ENCODE measurements around the gene TIMM23.

The TIMM23 gene

DNA sequence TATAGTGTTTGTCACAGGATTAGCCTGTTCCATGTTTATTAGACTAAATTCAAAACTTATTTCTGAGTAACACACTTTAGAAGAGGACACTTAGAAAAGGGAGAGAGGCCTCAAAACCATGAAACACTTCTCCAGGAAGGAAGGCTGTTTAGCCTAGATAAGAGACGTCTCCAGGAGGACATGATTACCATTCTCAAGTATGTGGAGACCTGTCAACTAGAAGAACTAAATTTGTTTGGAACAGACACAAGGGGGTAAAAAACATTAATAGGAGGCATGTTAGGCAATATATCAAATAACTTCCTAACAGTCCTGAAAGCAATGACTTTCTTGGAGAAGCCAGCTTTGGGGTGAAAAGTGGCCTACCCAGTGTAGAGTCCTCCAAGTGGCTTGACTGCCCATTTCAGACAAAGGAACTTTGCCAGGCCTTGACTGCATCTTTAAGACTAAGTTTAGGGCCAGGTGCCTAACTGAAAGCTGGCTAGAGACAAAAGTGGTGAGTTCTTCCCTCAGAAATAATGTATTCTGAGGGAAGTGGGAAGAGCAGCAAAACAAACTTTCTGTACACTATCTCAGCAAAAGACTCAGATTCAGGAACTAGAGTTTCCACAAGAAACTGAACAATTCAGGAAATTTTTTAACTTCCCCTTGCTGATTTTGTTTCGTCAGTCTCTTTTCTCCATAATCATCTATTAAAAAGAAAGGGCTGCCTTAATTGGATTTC is 46.3 kb downstream of the TIMM23 start:
- H3K4me3 ChIP-seq (IDR thresholded peaks at IDR 0.05; ENCODE audit: insufficient read depth, low read depth, low read length): no peak overlapping the region
- peaks cover 83% of the 10 kb centered on the region for H3K79me2 ChIP-seq (ENCODE audit: insufficient read depth, low read depth)
- H4K20me1 ChIP-seq (ENCODE audit: insufficient read depth): peaks cover 5% of the 10 kb centered on the region; the same call in 1 of the 2 replicates
- no peak overlapping the region for H3K9ac ChIP-seq
- peaks cover 7% of the 10 kb centered on the region; the same call in 1 of the 2 replicates for H3K36me3 ChIP-seq (ENCODE audit: insufficient read depth)
- no peaks in the 10 kb centered on the region for H3K27me3 ChIP-seq (ENCODE audit: insufficient read depth, low read depth)
- no peak overlapping the region for H3K4me2 ChIP-seq
- TF ChIP-seq, protein P1, sequence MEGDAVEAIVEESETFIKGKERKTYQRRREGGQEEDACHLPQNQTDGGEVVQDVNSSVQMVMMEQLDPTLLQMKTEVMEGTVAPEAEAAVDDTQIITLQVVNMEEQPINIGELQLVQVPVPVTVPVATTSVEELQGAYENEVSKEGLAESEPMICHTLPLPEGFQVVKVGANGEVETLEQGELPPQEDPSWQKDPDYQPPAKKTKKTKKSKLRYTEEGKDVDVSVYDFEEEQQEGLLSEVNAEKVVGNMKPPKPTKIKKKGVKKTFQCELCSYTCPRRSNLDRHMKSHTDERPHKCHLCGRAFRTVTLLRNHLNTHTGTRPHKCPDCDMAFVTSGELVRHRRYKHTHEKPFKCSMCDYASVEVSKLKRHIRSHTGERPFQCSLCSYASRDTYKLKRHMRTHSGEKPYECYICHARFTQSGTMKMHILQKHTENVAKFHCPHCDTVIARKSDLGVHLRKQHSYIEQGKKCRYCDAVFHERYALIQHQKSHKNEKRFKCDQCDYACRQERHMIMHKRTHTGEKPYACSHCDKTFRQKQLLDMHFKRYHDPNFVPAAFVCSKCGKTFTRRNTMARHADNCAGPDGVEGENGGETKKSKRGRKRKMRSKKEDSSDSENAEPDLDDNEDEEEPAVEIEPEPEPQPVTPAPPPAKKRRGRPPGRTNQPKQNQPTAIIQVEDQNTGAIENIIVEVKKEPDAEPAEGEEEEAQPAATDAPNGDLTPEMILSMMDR (conservative IDR thresholded peaks at IDR 0.05; ENCODE audit: low read depth, low read length): no peak
- no peak overlapping the region for H2AFZ ChIP-seq (ENCODE audit: low read depth)
- H3K4me1 ChIP-seq (ENCODE audit: low read depth, poor library complexity, severe bottlenecking): peaks cover 53% of the 10 kb centered on the region
- no peak overlapping the region for H3K27ac ChIP-seq

DNA sequence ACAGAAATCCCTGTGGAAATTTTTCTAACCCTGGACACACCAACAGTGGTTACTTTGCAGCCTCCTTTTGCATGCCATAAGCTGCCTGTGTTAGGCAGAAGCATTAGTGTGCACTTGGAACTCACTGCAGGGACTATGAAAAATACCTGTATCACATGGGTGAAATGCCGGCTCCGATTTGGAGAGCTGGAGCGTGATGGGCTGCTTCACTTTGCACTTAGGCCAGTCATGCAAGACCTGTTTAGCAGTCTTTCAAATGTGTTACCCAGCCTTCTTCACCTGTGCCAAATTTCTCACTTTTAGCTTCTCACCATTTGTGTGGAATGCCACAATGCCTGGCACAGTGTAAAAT is 46.9 kb downstream of the TIMM23 start:
- Histone ChIP-seq H3K27ac (no peak overlapping the region), H4K20me1 (ENCODE audit: insufficient read depth) (peaks cover 5% of the 10 kb centered on the region; the same call in 1 of the 2 replicates), H3K4me1 (ENCODE audit: low read depth, poor library complexity, severe bottlenecking) (peaks cover 53% of the 10 kb centered on the region), H3K36me3 (ENCODE audit: insufficient read depth) (peaks cover 3% of the 10 kb centered on the region; the same call in 1 of the 2 replicates), H3K4me2 (no peak overlapping the region), H2AFZ (ENCODE audit: low read depth) (no peak overlapping the region), H3K9ac (no peak overlapping the region), H3K4me3 (IDR thresholded peaks at IDR 0.05; ENCODE audit: insufficient read depth, low read depth, low read length) (no peak overlapping the region), H3K27me3 (ENCODE audit: insufficient read depth, low read depth) (no peaks in the 10 kb centered on the region), H3K79me2 (ENCODE audit: insufficient read depth, low read depth) (peaks cover 87% of the 10 kb centered on the region)
- TF ChIP-seq, protein P1 (conservative IDR thresholded peaks at IDR 0.05; ENCODE audit: low read depth, low read length): no peak

DNA sequence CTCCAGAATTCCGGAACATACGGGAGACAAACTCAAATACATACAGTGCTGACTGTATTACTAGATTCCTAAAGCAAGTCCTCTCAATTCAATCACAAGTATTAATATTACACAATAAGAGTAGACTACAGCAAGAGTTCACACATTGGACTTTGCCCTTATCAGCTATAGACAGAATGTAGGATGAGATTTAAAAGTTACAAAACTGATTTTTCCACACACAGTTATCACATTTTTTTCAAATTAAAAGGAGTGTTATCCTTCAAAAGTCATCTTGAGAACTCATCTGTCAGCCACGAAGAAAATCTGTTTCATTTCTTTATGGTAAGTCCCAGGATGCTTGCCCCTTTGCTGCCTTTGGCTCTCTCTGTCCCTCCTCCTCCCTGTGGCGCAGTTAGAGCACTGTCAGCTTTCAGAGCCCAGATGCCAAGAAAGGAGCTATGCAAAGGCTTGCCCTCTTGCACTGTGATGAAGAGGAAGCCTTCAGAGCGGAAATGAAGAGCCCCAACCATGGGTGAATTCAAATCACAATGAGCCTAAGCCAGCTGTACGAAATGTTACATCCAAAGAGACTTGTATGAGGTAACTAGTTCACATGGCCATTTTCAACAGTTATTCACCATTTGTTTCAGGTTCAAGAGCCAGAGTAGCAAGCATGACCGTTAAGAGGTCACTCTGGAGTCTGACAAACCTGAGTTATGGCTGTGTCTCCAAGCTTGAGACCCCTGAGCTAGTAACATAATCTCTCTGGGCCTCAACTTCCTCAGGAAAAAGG is 47.5 kb downstream of the TIMM23 start:
- Histone ChIP-seq H3K27me3 (ENCODE audit: insufficient read depth, low read depth) (no peaks in the 10 kb centered on the region), H3K36me3 (ENCODE audit: insufficient read depth) (no peaks in the 10 kb centered on the region), H3K79me2 (ENCODE audit: insufficient read depth, low read depth) (peaks cover 88% of the 10 kb centered on the region), H2AFZ (ENCODE audit: low read depth) (no peak overlapping the region), H4K20me1 (ENCODE audit: insufficient read depth) (peaks cover 5% of the 10 kb centered on the region; the same call in 1 of the 2 replicates), H3K4me1 (ENCODE audit: low read depth, poor library complexity, severe bottlenecking) (peaks cover 48% of the 10 kb centered on the region), H3K27ac (no peak overlapping the region), H3K4me2 (no peak overlapping the region), H3K9ac (no peak overlapping the region), H3K4me3 (IDR thresholded peaks at IDR 0.05; ENCODE audit: insufficient read depth, low read depth, low read length) (no peak overlapping the region)
- TF ChIP-seq, protein P1 (conservative IDR thresholded peaks at IDR 0.05; ENCODE audit: low read depth, low read length): no peak

DNA sequence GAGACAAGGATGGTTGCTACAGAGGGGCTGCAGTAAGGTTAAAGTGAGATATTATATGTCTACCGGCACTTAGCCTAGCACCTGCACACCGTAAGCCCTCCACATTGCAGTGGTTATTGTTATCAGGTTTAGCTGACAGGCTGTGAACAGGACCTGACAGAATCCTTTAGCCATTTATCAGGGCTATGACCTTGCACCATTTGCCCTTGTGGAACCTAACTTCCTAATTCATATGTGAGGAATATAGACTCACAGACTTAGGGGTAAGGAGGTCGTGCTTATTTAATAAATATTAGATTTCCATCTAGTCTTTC is 48.0 kb downstream of the TIMM23 start:
- no peak overlapping the region for H3K4me2 ChIP-seq
- peaks cover 42% of the 10 kb centered on the region for H3K4me1 ChIP-seq (ENCODE audit: low read depth, poor library complexity, severe bottlenecking)
- H3K4me3 ChIP-seq (IDR thresholded peaks at IDR 0.05; ENCODE audit: insufficient read depth, low read depth, low read length): no peak overlapping the region
- peaks cover 93% of the 10 kb centered on the region for H3K79me2 ChIP-seq (ENCODE audit: insufficient read depth, low read depth)
- TF ChIP-seq, protein P1 (conservative IDR thresholded peaks at IDR 0.05; ENCODE audit: low read depth, low read length): no peak
- H3K9ac ChIP-seq: no peak overlapping the region
- H3K27me3 ChIP-seq (ENCODE audit: insufficient read depth, low read depth): no peaks in the 10 kb centered on the region
- H3K36me3 ChIP-seq (ENCODE audit: insufficient read depth): no peaks in the 10 kb centered on the region
- no peak overlapping the region for H3K27ac ChIP-seq
- H4K20me1 ChIP-seq (ENCODE audit: insufficient read depth): peaks cover 5% of the 10 kb centered on the region; the same call in 1 of the 2 replicates
- H2AFZ ChIP-seq (ENCODE audit: low read depth): no peak overlapping the region
